Epithelial cell of esophagus (primary cell): ENCODE data around the gene AJM1.

Experiments
- DNase-seq: peaks from one replicate; pipeline ENCODE4 v3.0.0; 2010; ENCODE audit warnings: low read depth
- H3K4me3 ChIP-seq: 2 replicates; pipeline ENCODE4 v1.5.1; 2011; ENCODE audit warnings: mild to moderate bottlenecking, low read length, control low read depth
- TF ChIP-seq, protein P1 (sequence below): IDR thresholded peaks from 2 replicates; pipeline ENCODE4 v1.5.1; 2011; ENCODE audit warnings: low read depth, mild to moderate bottlenecking, low read length, control low read depth, inconsistent platforms; ENCODE audit not compliant: insufficient read depth; ENCODE audit errors: missing control alignments

AJM1 gene

DNA sequence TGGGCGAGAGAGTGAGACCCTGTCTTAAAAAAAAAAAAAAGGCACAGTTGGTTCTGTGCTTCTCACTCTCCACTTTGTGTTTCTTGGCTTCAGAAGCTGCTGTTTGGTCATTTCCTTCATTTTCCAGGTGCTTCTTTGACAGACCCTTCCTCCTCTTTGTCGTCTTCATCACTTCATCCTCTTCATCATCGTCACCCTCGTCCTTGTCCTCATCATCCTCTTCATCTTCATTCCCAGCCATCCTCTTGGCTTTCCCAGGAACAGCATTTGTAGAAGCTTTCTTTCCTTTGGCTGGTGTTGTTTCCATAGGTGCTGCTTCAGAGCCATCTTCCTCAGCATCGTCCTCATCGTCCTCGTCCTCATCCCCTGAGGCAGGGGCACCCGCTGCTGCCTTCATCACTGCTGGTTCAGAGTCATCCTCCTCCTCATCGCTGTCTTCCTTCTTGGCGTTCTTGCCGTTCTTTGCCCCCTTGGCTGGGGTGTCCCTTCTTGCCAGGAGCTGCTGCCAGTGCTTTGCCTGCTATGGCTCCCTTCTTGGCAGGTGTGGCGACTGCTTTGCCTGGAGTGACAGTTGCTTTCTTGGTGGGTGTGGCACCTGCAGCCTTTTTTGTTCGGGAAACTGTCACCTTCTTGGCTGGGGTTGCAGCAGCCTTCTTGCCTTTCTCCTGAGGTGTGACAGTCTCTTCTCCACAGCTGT lies 27.4 kb upstream of the AJM1 start:
- no peak overlapping the region for H3K4me3 ChIP-seq
- TF ChIP-seq, protein P1, sequence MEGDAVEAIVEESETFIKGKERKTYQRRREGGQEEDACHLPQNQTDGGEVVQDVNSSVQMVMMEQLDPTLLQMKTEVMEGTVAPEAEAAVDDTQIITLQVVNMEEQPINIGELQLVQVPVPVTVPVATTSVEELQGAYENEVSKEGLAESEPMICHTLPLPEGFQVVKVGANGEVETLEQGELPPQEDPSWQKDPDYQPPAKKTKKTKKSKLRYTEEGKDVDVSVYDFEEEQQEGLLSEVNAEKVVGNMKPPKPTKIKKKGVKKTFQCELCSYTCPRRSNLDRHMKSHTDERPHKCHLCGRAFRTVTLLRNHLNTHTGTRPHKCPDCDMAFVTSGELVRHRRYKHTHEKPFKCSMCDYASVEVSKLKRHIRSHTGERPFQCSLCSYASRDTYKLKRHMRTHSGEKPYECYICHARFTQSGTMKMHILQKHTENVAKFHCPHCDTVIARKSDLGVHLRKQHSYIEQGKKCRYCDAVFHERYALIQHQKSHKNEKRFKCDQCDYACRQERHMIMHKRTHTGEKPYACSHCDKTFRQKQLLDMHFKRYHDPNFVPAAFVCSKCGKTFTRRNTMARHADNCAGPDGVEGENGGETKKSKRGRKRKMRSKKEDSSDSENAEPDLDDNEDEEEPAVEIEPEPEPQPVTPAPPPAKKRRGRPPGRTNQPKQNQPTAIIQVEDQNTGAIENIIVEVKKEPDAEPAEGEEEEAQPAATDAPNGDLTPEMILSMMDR, result no peak
- DNase-seq, result no peak

DNA sequence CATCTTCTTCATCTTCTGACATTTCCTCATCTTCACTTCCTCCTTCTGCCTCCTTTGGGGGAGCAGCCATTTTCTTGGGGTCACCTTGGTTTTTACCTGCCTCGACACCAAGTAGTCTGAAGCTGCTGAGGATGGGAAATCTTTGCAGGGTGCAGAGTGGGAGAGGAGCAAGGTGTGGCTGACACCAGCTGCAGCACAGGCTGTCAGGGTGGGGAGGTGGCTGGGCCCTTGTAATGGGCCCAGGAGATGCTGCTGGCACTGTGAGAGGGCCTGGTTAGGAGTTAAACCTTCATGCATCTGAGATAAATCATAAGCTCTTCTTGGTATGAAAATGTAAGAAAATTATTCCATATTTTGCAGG lies 26.9 kb upstream of the AJM1 start:
- TF ChIP-seq, protein P1, result no peak
- H3K4me3 ChIP-seq, result no peak overlapping the region
- no peak for DNase-seq

DNA sequence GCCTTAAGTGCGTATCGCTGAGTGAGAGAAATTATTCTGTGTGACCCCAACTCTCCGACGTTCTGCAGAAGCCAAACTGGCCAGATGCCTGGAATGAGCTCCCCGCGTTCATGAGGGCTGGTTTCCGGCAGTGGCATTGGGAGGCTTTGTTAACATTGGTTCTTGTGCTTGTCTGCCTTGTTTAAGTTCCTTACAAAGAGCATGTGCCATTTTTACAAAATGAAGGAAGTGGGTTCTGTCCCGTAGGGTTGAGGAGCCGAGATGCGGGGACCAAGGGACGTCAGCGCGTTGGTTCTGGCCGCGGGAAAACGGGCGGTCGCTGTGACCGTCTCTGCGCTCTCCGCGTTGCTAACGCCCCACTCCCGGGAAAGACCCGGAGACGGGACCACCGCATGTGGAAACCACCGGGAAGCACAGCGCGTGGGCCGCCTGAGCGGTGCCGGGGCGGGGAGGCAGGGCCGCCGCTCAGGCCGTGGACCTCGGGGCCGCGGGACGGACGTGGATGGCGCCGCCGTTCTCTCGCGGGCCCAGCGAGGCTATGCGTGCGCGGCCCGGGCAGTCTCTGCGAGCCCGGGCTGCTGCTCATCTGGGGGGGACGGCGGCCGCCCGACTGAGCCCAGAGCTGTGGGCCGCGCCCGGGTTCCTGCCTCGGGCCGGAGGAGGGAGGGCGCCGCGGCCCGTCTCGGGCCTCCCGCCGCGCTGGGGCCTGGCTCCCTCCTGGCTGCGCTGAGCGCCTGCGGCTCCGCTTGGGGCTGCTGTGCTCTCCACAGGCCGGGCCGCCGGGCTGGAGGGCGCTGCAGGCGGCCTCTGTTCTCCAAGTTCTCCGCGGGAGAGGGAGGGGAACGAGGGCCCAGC lies 21.1 kb upstream of the AJM1 start:
- DNase-seq, result no peak
- H3K4me3 ChIP-seq, result no peak overlapping the region
- TF ChIP-seq, protein P1, result no peak

DNA sequence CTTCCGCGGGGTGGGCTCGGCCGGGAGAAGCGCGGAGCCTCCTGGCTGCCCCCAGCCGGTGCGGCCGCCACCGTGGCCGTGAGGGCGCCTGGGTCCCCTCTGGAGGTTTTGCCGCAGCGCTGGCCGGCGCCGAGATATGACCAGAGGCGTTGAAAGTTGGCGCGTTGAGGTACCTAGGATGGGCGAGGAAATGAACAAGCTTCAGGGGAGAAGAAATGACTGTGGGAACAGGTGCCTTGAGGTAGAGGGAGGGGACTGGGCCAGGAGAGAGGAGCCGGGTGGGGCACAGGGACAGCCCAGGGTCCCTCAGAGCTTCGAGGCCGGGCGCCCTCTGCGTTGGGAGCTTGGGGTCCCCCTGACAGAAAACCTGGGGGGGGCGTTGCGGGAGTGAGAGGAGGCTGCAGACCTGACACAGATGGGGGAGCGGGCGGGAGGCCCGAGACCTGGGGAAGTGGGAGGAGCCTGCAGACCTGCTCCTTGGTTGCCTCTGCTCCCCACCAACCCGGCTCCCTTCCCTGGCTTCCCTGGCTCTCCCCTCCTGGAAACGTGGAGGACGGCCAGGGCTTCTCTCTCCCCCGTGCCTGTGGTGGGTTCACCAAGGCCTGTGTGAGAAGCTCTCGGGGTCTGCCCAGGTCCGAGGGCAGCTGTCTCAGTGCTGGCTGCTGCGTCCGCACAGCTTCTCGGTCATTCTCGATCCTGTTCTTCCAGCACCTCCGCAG lies 20.3 kb upstream of the AJM1 start:
- TF ChIP-seq, protein P1, result no peak
- no peak overlapping the region for H3K4me3 ChIP-seq

DNA sequence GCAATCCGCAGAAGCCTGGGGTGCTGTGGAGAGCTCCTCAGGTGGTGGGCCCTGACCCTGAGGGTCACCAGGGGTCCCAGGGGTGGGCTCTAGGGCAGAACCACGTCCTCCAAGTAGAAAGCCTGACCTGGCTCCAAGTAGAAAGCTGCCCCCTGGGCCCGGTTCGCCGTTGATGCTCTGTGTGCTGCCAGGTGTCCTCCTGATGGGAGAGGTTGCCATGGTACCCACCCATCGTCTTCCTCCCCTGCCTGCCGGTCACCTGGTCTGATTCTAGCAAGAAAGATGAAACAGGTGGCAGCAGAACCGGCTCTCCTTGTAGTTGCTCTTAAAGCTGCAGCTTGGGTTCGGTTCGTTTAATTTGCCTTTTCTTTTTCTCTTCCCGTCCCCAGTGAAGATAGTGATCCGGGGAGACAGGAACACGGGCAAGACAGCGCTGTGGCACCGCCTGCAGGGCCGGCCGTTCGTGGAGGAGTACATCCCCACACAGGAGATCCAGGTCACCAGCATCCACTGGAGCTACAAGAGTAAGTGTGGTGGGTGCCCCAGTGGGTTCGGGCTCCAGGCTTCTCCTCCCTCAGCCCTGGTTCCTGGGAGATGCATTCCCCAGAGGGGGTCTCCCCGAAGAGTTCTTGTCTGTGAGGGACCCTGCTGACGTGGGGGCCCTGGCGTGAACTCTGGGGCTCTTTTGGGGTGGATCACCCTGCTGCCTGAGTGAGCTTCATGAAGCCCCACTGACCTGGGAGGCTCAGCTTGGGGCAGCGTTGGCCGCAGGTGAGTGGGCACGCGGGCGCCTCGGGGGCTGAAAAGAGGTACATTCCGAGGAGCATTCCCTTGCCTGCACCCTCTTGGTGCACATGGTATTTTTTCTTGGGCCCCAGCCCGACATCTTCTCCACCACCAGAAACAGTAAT lies 18.9 kb upstream of the AJM1 start:
- no peak for DNase-seq
- H3K4me3 ChIP-seq, result no peak overlapping the region
- TF ChIP-seq, protein P1, result no peak

More for the DNA sequence above, 20.3 kb upstream of the AJM1 start:
- no peak for DNase-seq

DNA sequence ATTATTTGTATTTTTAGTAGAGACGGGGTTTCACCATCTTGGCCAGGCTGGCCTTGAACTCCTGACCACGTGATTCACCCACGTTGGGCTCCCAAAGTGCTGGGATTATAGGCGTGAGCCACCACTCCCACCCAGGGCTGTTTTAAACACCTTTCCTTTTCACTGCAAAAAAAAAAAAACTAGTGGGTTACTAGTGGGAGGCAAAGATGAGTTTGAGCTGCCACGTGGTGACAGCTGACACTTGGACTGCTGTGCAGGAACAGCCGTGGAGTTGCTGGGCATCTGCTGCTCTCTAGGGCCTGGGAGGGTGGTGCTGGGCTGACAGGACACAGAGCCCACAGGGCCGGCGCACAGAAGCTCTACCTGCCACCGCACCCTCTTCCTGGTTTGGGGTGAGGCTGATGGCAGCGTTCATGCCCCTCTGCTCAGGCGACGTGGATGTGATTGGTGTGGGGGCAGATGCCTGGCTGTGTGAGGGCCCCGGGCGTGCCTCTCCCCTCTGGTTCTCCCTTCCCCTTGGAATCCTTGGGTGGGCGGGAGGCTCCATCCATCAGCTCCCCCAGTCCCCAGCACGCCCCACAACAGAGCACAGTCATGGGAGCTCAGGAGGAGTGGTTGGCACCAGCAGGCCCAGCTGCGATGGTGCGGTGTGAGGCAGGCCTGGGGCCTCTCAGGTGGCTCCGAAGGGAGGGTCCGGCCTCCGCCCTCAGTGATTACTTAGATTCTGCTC lies 17.6 kb upstream of the AJM1 start:
- DNase-seq, result no peak
- no peak overlapping the region for H3K4me3 ChIP-seq
- TF ChIP-seq, protein P1, result no peak
